CD14-positive monocyte (primary cell): ENCODE measurements around the gene BTBD9. TPM values are rescaled to one million over a fixed set of nuclear protein-coding genes. Genes with fewer than 3 reads are reported as not detected.

ENCODE experiments used
- DNase-seq, 3 donors: peaks; one replicate each; pipeline ENCODE4 v3.0.0-alpha.2; 2011 to 2022
- H2AFZ ChIP-seq: 2 replicates; pipeline ENCODE4 v1.6.0; 2012; ENCODE audit warnings: mild to moderate bottlenecking, low read depth, low read length, inconsistent platforms; ENCODE audit not compliant: insufficient read depth, poor library complexity, severe bottlenecking
- H3K27ac ChIP-seq, 2 donors: 1 replicate in 1 of 2; 2 replicates in 1 of 2; pipeline ENCODE4 v1.5.1; 2012 to 2013; ENCODE audit warnings: low read length in 2 of 2, control low read depth in 1 of 2, inconsistent platforms in 1 of 2, low read depth in 1 of 2, mild to moderate bottlenecking in 1 of 2
- H3K27me3 ChIP-seq, 2 donors: one replicate each; pipeline versions ENCODE4 v1.6.0 to v1.6.1; 2011 to 2013; ENCODE audit warnings: low read length in 2 of 2; ENCODE audit not compliant: control insufficient read depth in 2 of 2, insufficient read depth in 2 of 2
- H3K36me3 ChIP-seq, 2 donors: replicated peaks in 1 of 2; 1 replicate in 1 of 2; 2 replicates in 1 of 2; pipeline versions ENCODE4 v1.5.1 to v1.6.1; 2012 to 2013; ENCODE audit warnings: low read length in 2 of 2, control low read depth in 1 of 2, inconsistent platforms in 1 of 2, mild to moderate bottlenecking in 1 of 2; ENCODE audit not compliant: insufficient read depth in 2 of 2, control insufficient read depth in 1 of 2
- H3K4me1 ChIP-seq, 2 donors: 1 replicate in 1 of 2; 2 replicates in 1 of 2; pipeline versions ENCODE4 v1.5.1 to v1.6.1; 2012 to 2013; ENCODE audit warnings: low read length in 2 of 2, control low read depth in 1 of 2, inconsistent platforms in 1 of 2, mild to moderate bottlenecking in 1 of 2, moderate library complexity in 1 of 2; ENCODE audit not compliant: insufficient read depth in 2 of 2, control insufficient read depth in 1 of 2
- H3K4me2 ChIP-seq: replicated peaks from 2 replicates; pipeline ENCODE3; 2012; ENCODE audit warnings: low read length, moderate library complexity, mild to moderate bottlenecking; ENCODE audit not compliant: poor library complexity, severe bottlenecking; ENCODE audit errors: extremely low read depth
- H3K4me3 ChIP-seq, 3 experiments: fragments of 200-600 bp in 1 of 3; sonication (generic) in 1 of 3; replicated peaks in 1 of 3; 1 replicate in 2 of 3; 2 replicates in 1 of 3; pipeline ENCODE4 v1.5.1; 2011 to 2013; ENCODE audit warnings: low read length in 3 of 3, mild to moderate bottlenecking in 3 of 3, control low read depth in 2 of 3, low read depth in 2 of 3, inconsistent platforms in 1 of 3, moderate library complexity in 1 of 3
- H3K79me2 ChIP-seq: 2 replicates; pipeline ENCODE4 v1.6.0; 2012; ENCODE audit warnings: mild to moderate bottlenecking, control low read depth, inconsistent platforms, low read length, moderate library complexity; ENCODE audit not compliant: insufficient read depth
- H3K9ac ChIP-seq: 2 replicates; pipeline ENCODE4 v1.6.0; 2017; ENCODE audit warnings: low read length, mild to moderate bottlenecking; ENCODE audit not compliant: insufficient read depth, poor library complexity, severe bottlenecking
- H3K9me3 ChIP-seq, 2 donors: replicated peaks in 1 of 2; 1 replicate in 1 of 2; 2 replicates in 1 of 2; pipeline versions ENCODE4 v1.5.1 to v1.6.1; 2012 to 2013; ENCODE audit warnings: low read length in 2 of 2, control low read depth in 1 of 2; ENCODE audit not compliant: control insufficient read depth in 1 of 2, insufficient read depth in 1 of 2
- H4K20me1 ChIP-seq: 2 replicates; pipeline ENCODE4 v1.6.0; 2012; ENCODE audit warnings: mild to moderate bottlenecking, low read length, control low read depth, moderate library complexity; ENCODE audit not compliant: insufficient read depth
- H3K27ac Mint-ChIP-seq, 7 donors: one replicate each; pipeline ENCODE4 v1.8.0; 2020; ENCODE audit warnings: mild to moderate bottlenecking in 7 of 7, mixed read lengths in 7 of 7, moderate library complexity in 6 of 7, inconsistent platforms in 2 of 7
- H3K27me3 Mint-ChIP-seq, 3 donors: one replicate each; pipeline ENCODE4 v1.8.0; 2021 to 2022; ENCODE audit warnings: low read depth in 3 of 3, mild to moderate bottlenecking in 3 of 3, mixed read lengths in 3 of 3, moderate library complexity in 3 of 3, inconsistent platforms in 1 of 3
- H3K36me3 Mint-ChIP-seq, 2 donors: one replicate each; pipeline ENCODE4 v1.8.0; 2020; ENCODE audit warnings: mixed read lengths in 2 of 2, inconsistent platforms in 1 of 2, mild to moderate bottlenecking in 1 of 2
- H3K4me1 Mint-ChIP-seq: one replicate; pipeline ENCODE4 v1.8.0; 2020; ENCODE audit warnings: mild to moderate bottlenecking, mixed read lengths
- H3K4me3 Mint-ChIP-seq, 2 donors: one replicate each; pipeline ENCODE4 v1.8.0; 2020; ENCODE audit warnings: mild to moderate bottlenecking in 2 of 2, mixed read lengths in 2 of 2, moderate library complexity in 1 of 2
- H3K9me3 Mint-ChIP-seq, 7 donors: one replicate each; pipeline ENCODE4 v1.8.0; 2020 to 2022; ENCODE audit warnings: mixed read lengths in 7 of 7, mild to moderate bottlenecking in 6 of 7, moderate library complexity in 6 of 7, inconsistent platforms in 2 of 7
- CTCF ChIP-seq: fragments of 200-600 bp; IDR thresholded peaks from one replicate; pipeline ENCODE4 v1.8.0; 2022; ENCODE audit warnings: antibody characterized with exemption, mild to moderate bottlenecking
- WGBS: methylation state at CpG from one replicate; pipeline ENCODE4 v1.1.5; 2013; ENCODE audit warnings: missing lambda C conversion rate; ENCODE audit not compliant: insufficient coverage; 5-methylcytosine and 5-hydroxymethylcytosine counted together
- intact Hi-C, 2 donors: fragments of 100-400 bp; cut with micrococcal nuclease; formaldehyde crosslinking; loops; one replicate each; pipeline versions ENCODE4 v1.15.0 to v1.15.1; 2023
- polyA plus RNA-seq, 3 donors: library from polyadenylated mRNA; depleted of rRNA in 1 of 3; unstranded in 2 of 3; stranded (reverse) in 1 of 3; fragments of 300-500 nt in 2 of 3; fragments of >200 nt in 1 of 3; fragmentation: Illumina TruSeq in 2 of 3; gene quantifications; 1 replicate in 2 of 3; 2 replicates in 1 of 3; pipeline ENCODE4 v1.2.3, GENCODE V29; 2012 to 2021

BTBD9 gene
- polyA plus RNA-seq, 3 donors = 5.2 to 7.5 (median 6.2) TPM

- Histone ChIP-seq H4K20me1 (peaks cover 54% of the 10 kb centered on the region), H3K9me3 (no peaks in the 10 kb centered on the region), H3K79me2 (peaks cover 3% of the 10 kb centered on the region), H2AFZ (no peak overlapping the region), H3K9ac (no peak overlapping the region), H3K27me3 (no peaks in the 10 kb centered on the region), H3K4me2 (no peak overlapping the region), H3K36me3 (no peaks in the 10 kb centered on the region), H3K27ac (no peak overlapping the region), H3K4me1 (no peaks in the 10 kb centered on the region), H3K4me3 (no peak overlapping the region)
- H3K9me3 Mint-ChIP-seq = no peaks in the 10 kb centered on the region
- H3K4me3 Mint-ChIP-seq = no peak overlapping the region
- intact Hi-C loops = no loop called here
- H3K27ac Mint-ChIP-seq = no peak overlapping the region
- peaks cover 4 to 7% of the 10 kb centered on the region in 2 donors for H3K36me3 Mint-ChIP-seq
- WGBS = 60% methylated on average over 1 of the region's 6 CpGs
- no peaks in the 10 kb centered on the region for H3K27me3 Mint-ChIP-seq
- no peak for TF ChIP-seq CTCF
- no peak for DNase-seq
- H3K4me1 Mint-ChIP-seq = no peaks in the 10 kb centered on the region
These were observed 29.6 kb downstream of the BTBD9 start for GRCh38 chr6:38610050-38610625.

GRCh38 chr6:38604700-38605099 lies 35.0 kb downstream of the BTBD9 start:
- Mint-ChIP-seq H3K27ac (no peak overlapping the region), H3K9me3 (no peaks in the 10 kb centered on the region), H3K27me3 (no peaks in the 10 kb centered on the region), H3K4me1 (no peaks in the 10 kb centered on the region), H3K4me3 (no peak overlapping the region), H3K36me3 (peaks cover 4 to 7% of the 10 kb centered on the region in 2 donors)
- H3K4me2 ChIP-seq = no peak overlapping the region
- no peak overlapping the region for H3K4me3 ChIP-seq
- peaks cover 18% of the 10 kb centered on the region for H4K20me1 ChIP-seq
- no peak for TF ChIP-seq CTCF
- no peak overlapping the region for H3K27ac ChIP-seq
- no peaks in the 10 kb centered on the region for H3K27me3 ChIP-seq
- H3K9me3 ChIP-seq = no peaks in the 10 kb centered on the region
- intact Hi-C loops = no loop called here
- no peaks in the 10 kb centered on the region for H3K4me1 ChIP-seq
- no peaks in the 10 kb centered on the region for H3K36me3 ChIP-seq
- H2AFZ ChIP-seq = no peak overlapping the region
- DNase-seq = no peak
- H3K79me2 ChIP-seq = no peaks in the 10 kb centered on the region
- no CpG with 5 or more reads among the region's 2 CpGs for WGBS
- H3K9ac ChIP-seq = no peak overlapping the region
